Measurements from ENCODE around the gene CDH8.

CDH8 gene

GRCh38 chr16:62066747-62067146 lies 30.5 kb upstream of the CDH8 start:
- DNase-seq (ENCODE audit: insufficient read length, low spot score): no peak
- TF ChIP-seq, protein P1, sequence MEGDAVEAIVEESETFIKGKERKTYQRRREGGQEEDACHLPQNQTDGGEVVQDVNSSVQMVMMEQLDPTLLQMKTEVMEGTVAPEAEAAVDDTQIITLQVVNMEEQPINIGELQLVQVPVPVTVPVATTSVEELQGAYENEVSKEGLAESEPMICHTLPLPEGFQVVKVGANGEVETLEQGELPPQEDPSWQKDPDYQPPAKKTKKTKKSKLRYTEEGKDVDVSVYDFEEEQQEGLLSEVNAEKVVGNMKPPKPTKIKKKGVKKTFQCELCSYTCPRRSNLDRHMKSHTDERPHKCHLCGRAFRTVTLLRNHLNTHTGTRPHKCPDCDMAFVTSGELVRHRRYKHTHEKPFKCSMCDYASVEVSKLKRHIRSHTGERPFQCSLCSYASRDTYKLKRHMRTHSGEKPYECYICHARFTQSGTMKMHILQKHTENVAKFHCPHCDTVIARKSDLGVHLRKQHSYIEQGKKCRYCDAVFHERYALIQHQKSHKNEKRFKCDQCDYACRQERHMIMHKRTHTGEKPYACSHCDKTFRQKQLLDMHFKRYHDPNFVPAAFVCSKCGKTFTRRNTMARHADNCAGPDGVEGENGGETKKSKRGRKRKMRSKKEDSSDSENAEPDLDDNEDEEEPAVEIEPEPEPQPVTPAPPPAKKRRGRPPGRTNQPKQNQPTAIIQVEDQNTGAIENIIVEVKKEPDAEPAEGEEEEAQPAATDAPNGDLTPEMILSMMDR (IDR thresholded peaks at IDR 0.05; ENCODE audit: insufficient read depth, missing control alignments): no peak
- no peak for FAIRE-seq

- DNase-seq (ENCODE audit: insufficient read length, low spot score) (no peak), FAIRE-seq (no peak)
- TF ChIP-seq, protein P1 (IDR thresholded peaks at IDR 0.05; ENCODE audit: insufficient read depth, missing control alignments): no peak
These were observed 27.9 kb upstream of the CDH8 start for GRCh38 chr16:62064173-62064572.

DNA sequence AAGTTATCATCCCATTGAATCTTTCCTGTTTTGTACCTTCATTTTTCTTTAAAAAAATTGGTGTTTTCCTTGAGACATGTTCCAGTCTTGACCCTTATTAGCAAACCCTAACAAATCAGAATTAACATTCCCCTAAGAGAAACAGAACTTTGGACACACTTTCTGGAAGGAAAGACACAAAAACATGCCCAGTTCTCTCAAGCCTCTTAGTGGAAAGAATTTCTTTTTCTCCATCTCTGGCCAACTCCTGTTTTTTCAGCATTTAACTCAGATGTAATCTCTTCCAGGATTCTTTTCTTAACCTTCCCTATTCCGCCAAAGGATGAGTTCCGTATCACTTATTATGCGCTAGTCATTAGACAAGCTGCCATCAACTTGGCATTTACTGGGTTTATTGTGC lies 23.9 kb upstream of the CDH8 start:
- DNase-seq (ENCODE audit: insufficient read length, low spot score) (no peak), FAIRE-seq (no peak)
- TF ChIP-seq, protein P1 (IDR thresholded peaks at IDR 0.05; ENCODE audit: insufficient read depth, missing control alignments): no peak

GRCh38 chr16:62059527-62059926 lies 23.3 kb upstream of the CDH8 start:
- TF ChIP-seq, protein P1 (IDR thresholded peaks at IDR 0.05; ENCODE audit: insufficient read depth, missing control alignments): no peak
- no peak for FAIRE-seq
- no peak for DNase-seq (ENCODE audit: insufficient read length, low spot score)

- TF ChIP-seq, protein P1 (IDR thresholded peaks at IDR 0.05; ENCODE audit: insufficient read depth, missing control alignments): no peak
- FAIRE-seq: no peak
These were observed 22.2 kb upstream of the CDH8 start for GRCh38 chr16:62058412-62058811.

GRCh38 chr16:62051942-62052341 lies 15.7 kb upstream of the CDH8 start:
- DNase-seq (ENCODE audit: insufficient read length, low spot score) (no peak), FAIRE-seq (no peak)
- TF ChIP-seq, protein P1 (IDR thresholded peaks at IDR 0.05; ENCODE audit: insufficient read depth, missing control alignments): no peak

More at GRCh38 chr16:62058412-62058811, 22.2 kb upstream of the CDH8 start:
- DNase-seq (ENCODE audit: insufficient read length, low spot score): no peak

GRCh38 chr16:62050793-62051192 lies 14.6 kb upstream of the CDH8 start:
- DNase-seq (ENCODE audit: insufficient read length, low spot score) (no peak), FAIRE-seq (no peak)
- TF ChIP-seq, protein P1 (IDR thresholded peaks at IDR 0.05; ENCODE audit: insufficient read depth, missing control alignments): no peak
